Measurements from ENCODE around the gene RPS18. TPM values are rescaled to one million over a fixed set of nuclear protein-coding genes. Genes with fewer than 3 reads are reported as not detected.
A peak's percentile ranks its signal among the peaks of the same experiment; 100 is the strongest.

Gene RPS18
- total RNA-seq, 1 experiment from 2014 or later, result 3,216 TPM

- Histone ChIP-seq H4K91ac (ENCODE audit: insufficient read length, low read depth, low read length) (no peak overlapping the region), H3K18ac (ENCODE audit: insufficient read length, low read depth, low read length) (no peak overlapping the region), H2AK5ac (ENCODE audit: insufficient read length, low read length) (no peak overlapping the region), H3K23me2 (ENCODE audit: insufficient read length, low read depth, low read length, poor library complexity, severe bottlenecking) (peaks cover 18% of the 10 kb centered on the region), H3K27ac (ENCODE audit: insufficient read length, low read depth, low read length) (no peak overlapping the region), H3K4me2 (ENCODE audit: insufficient read depth, insufficient read length, low read length) (peak overlapping the region; percentile 94), H2BK20ac (ENCODE audit: low read depth, low read length, poor library complexity, severe bottlenecking) (no peak overlapping the region), H2BK15ac (ENCODE audit: low read depth, low read length) (no peak overlapping the region), H2BK12ac (ENCODE audit: insufficient read length, low read depth, low read length) (no peak overlapping the region), H4K20me1 (ENCODE audit: control insufficient read depth, insufficient read depth, insufficient read length) (no peaks in the 10 kb centered on the region), H3T11ph (ENCODE audit: low read length) (no peak overlapping the region), H2AFZ (ENCODE audit: low read length) (no peak overlapping the region), H3K9me3 (ENCODE audit: control insufficient read depth, low read depth, low read length) (no peaks in the 10 kb centered on the region), H4K8ac (replicated peaks; ENCODE audit: insufficient read length, low read depth, low read length) (no peak overlapping the region), H3K14ac (ENCODE audit: insufficient read depth, low read length) (no peak overlapping the region), H2BK120ac (ENCODE audit: low read depth, low read length, poor library complexity, severe bottlenecking) (no peak overlapping the region), H2BK5ac (ENCODE audit: insufficient read length, low read length) (no peak overlapping the region), H3K56ac (ENCODE audit: insufficient read length, low read depth, low read length) (no peak overlapping the region), H3K4me1 (ENCODE audit: insufficient read depth, low read length) (peaks cover 9% of the 10 kb centered on the region; the same call in 1 of the 2 replicates), H3K9ac (ENCODE audit: extremely low read depth, insufficient read length, low read length) (no peak overlapping the region), H3K79me1 (ENCODE audit: insufficient read depth, low read depth, low read length, poor library complexity, severe bottlenecking) (peaks cover 7% of the 10 kb centered on the region), H3K4ac (ENCODE audit: low read depth, low read length) (no peak overlapping the region), H3K23ac (ENCODE audit: insufficient read length, low read depth, low read length) (no peak overlapping the region), H4K5ac (ENCODE audit: insufficient read length, low read depth, low read length) (no peak overlapping the region), H3K79me2 (ENCODE audit: insufficient read depth, low read length) (peaks cover 8% of the 10 kb centered on the region; the same call in 1 of the 2 replicates), H3K27me3 (ENCODE audit: insufficient read depth, low read length) (no peaks in the 10 kb centered on the region)
- Mint-ChIP-seq H3K4me3 (peak overlapping the region; percentile 95 to 100), H3K27me3 (ENCODE audit: low read depth) (no peaks in the 10 kb centered on the region; the same call in 1 of the 2 replicates), H3K9me3 (peaks cover 0 to 3% of the 10 kb centered on the region in 2 experiments; a peak in 3 of 5 replicates), H3K4me1 (peaks cover 56 to 58% of the 10 kb centered on the region in 2 experiments), H3K36me3 (ENCODE audit: insufficient read depth in 1 of 3, low read depth in 3 of 3) (peaks cover 28 to 42% (median 36%) of the 10 kb centered on the region in 3 experiments), H3K27ac (peak overlapping the region; percentile 40 to 70 (median 66); a peak in 5 of 7 replicates)
- TF ChIP-seq CTCF (conservative IDR thresholded peaks at IDR 0.05), result no peak
- no peak for DNase-seq
- no CpG with 5 or more reads among the region's 9 CpGs for WGBS (ENCODE audit: extremely low coverage, insufficient read length, low lambda C conversion rate)
Measured at GRCh38 chr6:33321227-33321626, 49.4 kb downstream of the RPS18 start.

Data from H9 (cell line).